Lower leg skin (tissue), 4 donors: ENCODE data around the gene C19orf81. TPM values are rescaled to one million over a fixed set of nuclear protein-coding genes. Genes with fewer than 3 reads are reported as not detected.

Source experiments
- DNase-seq, 2 donors: peaks; one replicate each; pipeline ENCODE4 v3.0.0-alpha.2; 2019; ENCODE audit warnings: low spot score in 2 of 2
- H3K4me3 ChIP-seq: fragments of 200-600 bp; sonication (generic); 2 replicates; pipeline ENCODE4 v1.5.1; 2017; ENCODE audit warnings: mild to moderate bottlenecking, low read depth; ENCODE audit not compliant: poor library complexity, severe bottlenecking
- POLR2A ChIP-seq, 2 donors: fragments of 450-650 bp; IDR thresholded peaks; one replicate each; pipeline ENCODE4 v1.6.1; 2016 to 2017; ENCODE audit warnings: antibody characterized with exemption in 2 of 2, mild to moderate bottlenecking in 1 of 2, moderate library complexity in 1 of 2
- WGBS, 2 donors: methylation state at CpG; one replicate each; pipeline ENCODE4 v1.1.5; 2018; 5-methylcytosine and 5-hydroxymethylcytosine counted together
- intact Hi-C: fragments of 100-400 bp; cut with DNase I; formaldehyde crosslinking; loops from one replicate; pipeline ENCODE4 v1.15.0; 2023; ENCODE audit warnings: low total_unique reads
- total RNA-seq, 4 donors: library from RNA; depleted of rRNA; stranded (reverse); fragments of >200 nt; gene quantifications; one replicate each; pipeline ENCODE4 v1.1.0, GENCODE V29; 2016
- TF ChIP-seq, protein P1 (sequence below), 3 donors: fragments of 450-650 bp; IDR thresholded peaks; one replicate each; pipeline ENCODE4 v1.5.1; 2016; ENCODE audit warnings: antibody characterized with exemption in 3 of 3, mild to moderate bottlenecking in 3 of 3, moderate library complexity in 2 of 3

Gene C19orf81
- total RNA-seq, 4 donors from 2014 or later: 0.91 to 1.4 TPM; not detected in 2

DNA sequence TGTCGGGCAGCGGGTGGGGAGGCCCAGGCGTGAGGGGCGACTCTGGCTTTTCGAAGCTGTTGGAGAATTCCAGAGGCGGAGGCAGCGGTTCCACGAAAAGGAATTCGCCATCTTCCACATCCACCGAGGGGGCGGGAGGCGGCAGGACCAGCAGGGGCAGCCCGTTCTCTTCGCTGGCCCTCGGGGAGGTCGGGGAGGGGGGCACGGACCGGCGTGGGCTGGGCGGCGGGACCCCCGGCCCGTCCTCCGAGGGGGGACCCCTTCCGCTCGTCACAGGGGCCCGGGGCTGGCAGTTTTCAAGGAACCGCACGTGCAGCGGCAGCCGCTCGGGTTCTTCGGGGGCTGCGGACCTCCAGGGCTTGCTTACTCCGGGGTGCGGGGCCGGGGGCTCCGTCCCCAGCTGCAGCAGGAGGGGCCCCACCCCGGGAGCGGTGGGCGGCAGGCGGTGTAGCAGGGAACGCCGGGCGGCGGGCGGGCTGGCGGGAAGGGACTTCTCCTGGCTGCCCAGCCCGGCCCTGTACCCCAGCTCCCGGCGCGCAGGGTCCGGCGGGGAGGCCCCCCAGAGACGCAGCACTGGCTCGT, 18.0 kb downstream of the C19orf81 start:
- no peak for DNase-seq
- TF ChIP-seq POLR2A (IDR thresholded peaks at IDR 0.05): no peak
- TF ChIP-seq, protein P1, sequence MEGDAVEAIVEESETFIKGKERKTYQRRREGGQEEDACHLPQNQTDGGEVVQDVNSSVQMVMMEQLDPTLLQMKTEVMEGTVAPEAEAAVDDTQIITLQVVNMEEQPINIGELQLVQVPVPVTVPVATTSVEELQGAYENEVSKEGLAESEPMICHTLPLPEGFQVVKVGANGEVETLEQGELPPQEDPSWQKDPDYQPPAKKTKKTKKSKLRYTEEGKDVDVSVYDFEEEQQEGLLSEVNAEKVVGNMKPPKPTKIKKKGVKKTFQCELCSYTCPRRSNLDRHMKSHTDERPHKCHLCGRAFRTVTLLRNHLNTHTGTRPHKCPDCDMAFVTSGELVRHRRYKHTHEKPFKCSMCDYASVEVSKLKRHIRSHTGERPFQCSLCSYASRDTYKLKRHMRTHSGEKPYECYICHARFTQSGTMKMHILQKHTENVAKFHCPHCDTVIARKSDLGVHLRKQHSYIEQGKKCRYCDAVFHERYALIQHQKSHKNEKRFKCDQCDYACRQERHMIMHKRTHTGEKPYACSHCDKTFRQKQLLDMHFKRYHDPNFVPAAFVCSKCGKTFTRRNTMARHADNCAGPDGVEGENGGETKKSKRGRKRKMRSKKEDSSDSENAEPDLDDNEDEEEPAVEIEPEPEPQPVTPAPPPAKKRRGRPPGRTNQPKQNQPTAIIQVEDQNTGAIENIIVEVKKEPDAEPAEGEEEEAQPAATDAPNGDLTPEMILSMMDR (IDR thresholded peaks at IDR 0.05): no peak
- intact Hi-C loops: no loop called here
- 4 to 19% methylated on average over 4 to 25 of the region's 56 CpGs for WGBS, 2 donors
- H3K4me3 ChIP-seq: no peak overlapping the region

DNA sequence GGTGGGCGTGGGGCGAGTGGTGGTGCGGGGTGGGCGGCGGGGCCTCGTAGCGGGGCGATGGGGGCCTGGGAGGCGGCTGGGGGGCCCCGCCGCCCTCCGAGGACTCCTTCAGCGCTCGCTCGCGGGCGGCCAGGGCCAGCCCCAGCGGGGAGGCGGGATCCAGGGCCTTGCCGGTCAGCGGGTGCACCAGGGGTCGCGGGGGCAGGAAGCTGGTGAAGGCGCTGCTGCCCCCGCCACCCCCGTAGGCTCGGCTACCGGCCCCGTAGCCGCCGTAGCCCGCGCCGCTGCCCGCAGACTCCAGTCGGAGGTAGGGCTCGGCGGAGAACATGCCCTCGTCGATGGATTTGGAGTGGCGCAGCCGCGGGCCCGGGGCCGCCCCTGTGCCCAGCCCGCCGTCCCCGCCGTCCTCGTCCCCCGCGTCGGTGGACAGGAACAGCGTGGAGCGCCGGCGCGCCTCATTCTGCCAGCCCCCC, 18.6 kb downstream of the C19orf81 start:
- no peak overlapping the region for H3K4me3 ChIP-seq
- TF ChIP-seq, protein P1 (IDR thresholded peaks at IDR 0.05): no peak
- WGBS, 2 donors: 5% methylated on average over 30 of the region's 58 CpGs; no CpG with 5 or more reads in 1 of the 2 donors
- intact Hi-C loops: no loop called here
- no peak for DNase-seq

DNA sequence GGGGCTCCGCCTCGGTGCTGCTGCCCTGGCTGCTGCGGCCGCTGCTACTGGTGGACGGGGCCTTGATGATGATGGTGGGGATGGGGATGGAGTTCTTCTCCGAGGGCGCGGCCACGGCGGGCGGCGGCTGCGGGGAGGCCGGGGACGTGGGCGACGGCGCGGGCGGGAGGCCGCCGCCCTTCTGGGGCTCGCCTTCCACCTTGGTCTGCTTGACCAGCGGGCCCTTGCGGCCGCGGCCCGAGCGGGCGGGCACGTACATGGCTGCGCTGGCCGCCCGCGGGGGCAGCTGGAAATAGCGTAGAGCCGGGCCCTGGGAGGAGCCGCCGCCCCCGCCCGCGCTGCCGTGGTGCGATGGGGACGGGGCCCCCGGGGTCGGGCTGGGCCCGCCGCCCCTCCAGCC, 19.2 kb downstream of the C19orf81 start:
- intact Hi-C loops: no loop called here
- WGBS, 2 donors: 4% methylated on average over 18 of the region's 49 CpGs; no CpG with 5 or more reads in 1 of the 2 donors
- no peak overlapping the region for H3K4me3 ChIP-seq
- no peak for TF ChIP-seq POLR2A (IDR thresholded peaks at IDR 0.05)
- TF ChIP-seq, protein P1 (IDR thresholded peaks at IDR 0.05): no peak
- no peak for DNase-seq

DNA sequence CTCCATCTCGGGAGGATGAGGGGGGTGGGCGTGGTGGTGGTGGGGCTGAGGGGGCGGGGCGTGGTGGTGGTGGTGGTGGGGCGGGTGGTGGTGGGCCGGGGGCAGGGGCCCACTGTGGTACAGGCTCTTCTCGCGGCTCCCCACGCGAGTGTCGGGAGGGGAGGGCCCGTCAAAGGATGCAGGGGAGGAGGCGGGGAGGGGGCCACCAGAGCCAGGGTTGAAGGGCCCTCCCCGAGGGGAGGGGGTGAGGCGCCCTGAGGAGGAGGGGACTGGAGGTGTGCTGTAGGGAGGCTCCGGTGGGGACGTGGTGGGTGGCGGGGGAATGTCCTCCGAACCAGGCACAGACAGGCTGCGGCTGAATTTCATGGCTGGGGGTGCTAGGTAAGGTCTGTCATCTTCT, 19.6 kb downstream of the C19orf81 start:
- no peak for DNase-seq
- no peak overlapping the region for H3K4me3 ChIP-seq
- intact Hi-C loops: no loop called here
- WGBS, 2 donors: 46 to 52% methylated on average over 10 to 15 of the region's 20 CpGs
- TF ChIP-seq POLR2A (IDR thresholded peaks at IDR 0.05): no peak
- TF ChIP-seq, protein P1 (IDR thresholded peaks at IDR 0.05): no peak

DNA sequence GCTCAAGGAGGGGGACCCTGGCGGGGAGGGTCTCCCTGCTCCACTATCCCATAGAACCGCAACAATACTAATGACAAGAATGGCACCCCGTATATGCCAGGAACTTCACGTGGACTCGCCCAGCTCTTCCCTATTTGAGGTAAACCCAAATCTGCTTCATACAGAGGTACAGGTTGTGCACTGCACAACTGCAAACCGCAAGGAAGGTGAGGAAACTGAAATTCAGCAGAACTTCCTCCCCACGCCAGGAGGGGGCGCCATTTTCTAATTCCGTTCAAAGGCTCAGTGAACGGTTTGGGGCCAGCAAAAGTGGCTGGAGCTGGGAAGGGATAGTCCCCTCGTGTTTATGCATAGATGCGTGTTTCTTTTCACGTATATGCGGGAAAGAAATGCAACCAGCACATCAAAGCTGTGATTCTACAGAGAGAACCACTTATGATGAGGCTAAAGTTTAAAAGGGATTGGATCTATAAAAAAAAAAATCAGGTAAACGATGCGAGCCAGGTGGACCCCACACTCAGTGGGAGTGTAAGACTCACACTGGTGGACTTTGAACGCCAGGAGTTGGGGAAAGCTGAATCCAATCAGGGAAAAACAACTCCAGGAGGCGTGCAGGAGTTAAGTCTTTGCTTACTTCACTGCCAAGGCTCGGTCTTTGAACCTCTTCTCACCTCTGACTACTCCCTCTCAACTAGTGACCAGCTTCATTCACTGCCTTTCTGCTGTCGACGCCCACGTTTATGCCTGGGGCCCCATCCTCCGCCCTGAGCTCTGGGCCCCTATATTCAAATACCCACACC, 20.3 kb downstream of the C19orf81 start:
- WGBS, 2 donors: 38 to 41% methylated on average over 23 of the region's 23 CpGs

More for the DNA sequence above, 20.3 kb downstream of the C19orf81 start:
- no peak for DNase-seq
- intact Hi-C loops: no loop called here
- no peak overlapping the region for H3K4me3 ChIP-seq
- TF ChIP-seq, protein P1 (IDR thresholded peaks at IDR 0.05): no peak
- TF ChIP-seq POLR2A (IDR thresholded peaks at IDR 0.05): no peak
